ENCODE data around the gene LCA5. TPM values are rescaled to one million over a fixed set of nuclear protein-coding genes. Genes with fewer than 3 reads are reported as not detected.

The LCA5 gene
- total and polyA plus RNA-seq, 2 donors (not counting 3 experiments of a cell fraction or from before 2014, with no cell fraction given) = 0.57 to 4.2 TPM

DNA sequence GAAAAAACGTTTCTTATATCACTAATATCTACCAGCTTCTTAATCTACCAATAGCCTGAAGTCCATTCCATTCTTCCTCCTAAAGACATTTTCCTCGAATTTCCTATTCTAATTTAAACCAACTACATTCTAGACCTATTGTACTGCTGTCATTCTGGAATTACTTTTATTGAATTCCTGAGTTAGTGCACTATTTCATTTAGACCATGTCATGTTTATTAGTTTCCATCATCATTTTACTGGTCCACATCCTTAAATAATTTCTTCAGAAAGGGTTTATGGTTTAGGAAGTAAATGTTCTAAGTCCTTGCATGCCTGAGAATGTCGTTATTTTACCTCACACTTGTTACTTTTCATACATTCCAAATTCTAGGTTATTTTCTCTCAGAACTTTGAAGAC lies 13.2 kb downstream of the LCA5 start:
- H3K4me1 ChIP-seq (ENCODE audit: control insufficient read depth, extremely low read depth, insufficient read depth, low read length) = no peaks in the 10 kb centered on the region
- ChIA-PET POLR2A (no interaction called here), CTCF (no interaction called here)
- dilution Hi-C loops (cut with MboI; ENCODE audit: extremely low pct_ligation_motif_present, low sequenced_read_pairs) = no loop called here
- no peak overlapping the region for H3K9ac ChIP-seq (replicated peaks; ENCODE audit: extremely low read depth, insufficient read depth, low read length)
- H3K79me2 ChIP-seq (ENCODE audit: control insufficient read depth, insufficient read depth, low read length) = no peaks in the 10 kb centered on the region
- no peak overlapping the region for H3K4me2 ChIP-seq (ENCODE audit: insufficient read depth, low read length)
- no peaks in the 10 kb centered on the region for H3K27me3 ChIP-seq (ENCODE audit: control insufficient read depth in 2 of 2, insufficient read depth in 2 of 2, low read length in 2 of 2)
- H2AFZ ChIP-seq (ENCODE audit: low read depth, low read length) = no peak overlapping the region
- intact Hi-C loops (cut with micrococcal nuclease) = no loop called here
- no peak for FAIRE-seq
- no peak for TF ChIP-seq FOS (IDR thresholded peaks at IDR 0.05; ENCODE audit: borderline replicate concordance, insufficient read depth, low read length)
- TF ChIP-seq MYC (IDR thresholded peaks at IDR 0.05; ENCODE audit: low read depth, low read length) = no peak
- no peak for TF ChIP-seq GATA2 (IDR thresholded peaks at IDR 0.05; ENCODE audit: insufficient read depth, insufficient read length, low read depth, low read length)
- no peak for TF ChIP-seq POLR2A (IDR thresholded peaks at IDR 0.05; ENCODE audit: low read depth, low read length)
- no peak for TF ChIP-seq JUN (IDR thresholded peaks at IDR 0.05; ENCODE audit: borderline replicate concordance, insufficient read depth, insufficient read length, low read depth)
- TF ChIP-seq POLR2AphosphoS5 (IDR thresholded peaks at IDR 0.05; ENCODE audit: insufficient read depth, low read depth, low read length) = no peak
- TF ChIP-seq, protein P1, sequence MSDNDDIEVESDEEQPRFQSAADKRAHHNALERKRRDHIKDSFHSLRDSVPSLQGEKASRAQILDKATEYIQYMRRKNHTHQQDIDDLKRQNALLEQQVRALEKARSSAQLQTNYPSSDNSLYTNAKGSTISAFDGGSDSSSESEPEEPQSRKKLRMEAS (IDR thresholded peaks at IDR 0.05; ENCODE audit: insufficient read depth, insufficient read length) = no peak
- TF ChIP-seq EZH2 (IDR thresholded peaks at IDR 0.05; ENCODE audit: borderline replicate concordance, low read depth, low read length, severe bottlenecking) = no peak
- TF ChIP-seq, protein P2, sequence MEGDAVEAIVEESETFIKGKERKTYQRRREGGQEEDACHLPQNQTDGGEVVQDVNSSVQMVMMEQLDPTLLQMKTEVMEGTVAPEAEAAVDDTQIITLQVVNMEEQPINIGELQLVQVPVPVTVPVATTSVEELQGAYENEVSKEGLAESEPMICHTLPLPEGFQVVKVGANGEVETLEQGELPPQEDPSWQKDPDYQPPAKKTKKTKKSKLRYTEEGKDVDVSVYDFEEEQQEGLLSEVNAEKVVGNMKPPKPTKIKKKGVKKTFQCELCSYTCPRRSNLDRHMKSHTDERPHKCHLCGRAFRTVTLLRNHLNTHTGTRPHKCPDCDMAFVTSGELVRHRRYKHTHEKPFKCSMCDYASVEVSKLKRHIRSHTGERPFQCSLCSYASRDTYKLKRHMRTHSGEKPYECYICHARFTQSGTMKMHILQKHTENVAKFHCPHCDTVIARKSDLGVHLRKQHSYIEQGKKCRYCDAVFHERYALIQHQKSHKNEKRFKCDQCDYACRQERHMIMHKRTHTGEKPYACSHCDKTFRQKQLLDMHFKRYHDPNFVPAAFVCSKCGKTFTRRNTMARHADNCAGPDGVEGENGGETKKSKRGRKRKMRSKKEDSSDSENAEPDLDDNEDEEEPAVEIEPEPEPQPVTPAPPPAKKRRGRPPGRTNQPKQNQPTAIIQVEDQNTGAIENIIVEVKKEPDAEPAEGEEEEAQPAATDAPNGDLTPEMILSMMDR (IDR thresholded peaks at IDR 0.05; ENCODE audit: extremely low read depth in 1 of 2, insufficient read depth in 1 of 2, low read depth in 1 of 2, low read length in 2 of 2) = no peak
- BruUV-seq (replicated peaks) = no TSS peak
- H3K4me3 ChIP-seq (replicated peaks in 1 of 3; ENCODE audit: insufficient read depth in 1 of 3, low read depth in 1 of 3, low read length in 3 of 3) = no peak overlapping the region
- no peaks in the 10 kb centered on the region for H4K20me1 ChIP-seq (replicated peaks; ENCODE audit: control insufficient read depth, extremely low read depth, insufficient read depth, low read length)
- H3K27ac ChIP-seq (ENCODE audit: insufficient read depth, low read depth, low read length) = no peak overlapping the region
- H3K9me3 ChIP-seq (replicated peaks; ENCODE audit: control insufficient read depth, insufficient read depth, low read length) = no peaks in the 10 kb centered on the region
- no peaks in the 10 kb centered on the region for H3K9me1 ChIP-seq (replicated peaks; ENCODE audit: control insufficient read depth, extremely low read depth, insufficient read depth, low read length)
- H3K36me3 ChIP-seq (ENCODE audit: control insufficient read depth in 2 of 2, extremely low read depth in 1 of 2, insufficient read depth in 2 of 2, low read length in 2 of 2) = no peaks in the 10 kb centered on the region
- DNase-seq (ENCODE audit: low read depth, low spot score) = no peak

Data from endothelial cell of umbilical vein (primary cell).